ACC112 (cell line): ENCODE measurements around the gene BTBD9.

Experiments used
- H2AFZ ChIP-seq: fragments of 200-600 bp; sonication (generic); one replicate; pipeline ENCODE4 v1.6.0; 2017; ENCODE audit warnings: antibody characterized with exemption, low read length; ENCODE audit not compliant: unreplicated experiment
- H3K27ac ChIP-seq: fragments of 200-600 bp; sonication (generic); 2 replicates; pipeline ENCODE4 v1.5.1; 2014; ENCODE audit warnings: low read depth, mild to moderate bottlenecking, antibody characterized with exemption, low read length, moderate library complexity
- H3K27me3 ChIP-seq: fragments of 200-600 bp; sonication (generic); 2 replicates; pipeline ENCODE4 v1.6.1; 2014; ENCODE audit warnings: mild to moderate bottlenecking, antibody characterized with exemption, low read length, moderate library complexity, mixed read lengths; ENCODE audit not compliant: insufficient read depth
- H3K36me3 ChIP-seq: fragments of 200-600 bp; sonication (generic); 2 replicates; pipeline ENCODE4 v1.6.1; 2016; ENCODE audit warnings: mild to moderate bottlenecking, antibody characterized with exemption, low read length, moderate library complexity, mixed read lengths; ENCODE audit not compliant: insufficient read depth
- H3K4me1 ChIP-seq: fragments of 200-600 bp; sonication (generic); one replicate; pipeline ENCODE4 v1.6.1; 2016; ENCODE audit warnings: low read length, mixed read lengths; ENCODE audit not compliant: insufficient read depth, unreplicated experiment, control insufficient read depth
- H3K4me3 ChIP-seq: fragments of 200-600 bp; sonication (generic); 2 replicates; pipeline ENCODE4 v1.5.1; 2014; ENCODE audit warnings: mild to moderate bottlenecking, low read depth, low read length
- H3K79me2 ChIP-seq: fragments of 200-600 bp; sonication (generic); one replicate; pipeline ENCODE4 v1.6.0; 2016; ENCODE audit warnings: low read length; ENCODE audit not compliant: control insufficient read depth, unreplicated experiment, insufficient read depth

BTBD9 gene

GRCh38 chr6:38676974-38677544 lies 37.3 kb upstream of the BTBD9 start:
- H3K79me2 ChIP-seq = no peaks in the 10 kb centered on the region
- H3K4me1 ChIP-seq = no peaks in the 10 kb centered on the region
- no peak overlapping the region for H3K27ac ChIP-seq
- no peaks in the 10 kb centered on the region for H3K27me3 ChIP-seq
- no peak overlapping the region for H3K4me3 ChIP-seq
- no peak overlapping the region for H2AFZ ChIP-seq
- H3K36me3 ChIP-seq = peaks cover 25% of the 10 kb centered on the region

GRCh38 chr6:38676236-38676973 lies 36.7 kb upstream of the BTBD9 start:
- H3K27me3 ChIP-seq = no peaks in the 10 kb centered on the region
- H3K4me3 ChIP-seq = no peak overlapping the region
- H3K36me3 ChIP-seq = peaks cover 19% of the 10 kb centered on the region
- H3K79me2 ChIP-seq = no peaks in the 10 kb centered on the region
- no peak overlapping the region for H2AFZ ChIP-seq
- H3K27ac ChIP-seq = no peak overlapping the region
- H3K4me1 ChIP-seq = no peaks in the 10 kb centered on the region

GRCh38 chr6:38673397-38674165 lies 33.9 kb upstream of the BTBD9 start:
- no peaks in the 10 kb centered on the region for H3K4me1 ChIP-seq
- no peaks in the 10 kb centered on the region for H3K27me3 ChIP-seq
- H2AFZ ChIP-seq = no peak overlapping the region
- H3K4me3 ChIP-seq = no peak overlapping the region
- H3K27ac ChIP-seq = no peak overlapping the region
- H3K79me2 ChIP-seq = no peaks in the 10 kb centered on the region
- peaks cover 18% of the 10 kb centered on the region for H3K36me3 ChIP-seq

GRCh38 chr6:38671885-38672467 lies 32.2 kb upstream of the BTBD9 start:
- Histone ChIP-seq H3K27me3 (no peaks in the 10 kb centered on the region), H2AFZ (no peak overlapping the region), H3K4me1 (no peaks in the 10 kb centered on the region), H3K36me3 (peaks cover 13% of the 10 kb centered on the region), H3K27ac (no peak overlapping the region), H3K4me3 (no peak overlapping the region), H3K79me2 (no peaks in the 10 kb centered on the region)

- Histone ChIP-seq H3K27me3 (no peaks in the 10 kb centered on the region), H2AFZ (no peak overlapping the region), H3K79me2 (no peaks in the 10 kb centered on the region), H3K4me3 (no peak overlapping the region), H3K36me3 (no peaks in the 10 kb centered on the region), H3K27ac (no peak overlapping the region), H3K4me1 (no peaks in the 10 kb centered on the region)
These were observed 18.9 kb upstream of the BTBD9 start for GRCh38 chr6:38658418-38659167.

GRCh38 chr6:38656896-38657295 lies 17.2 kb upstream of the BTBD9 start:
- H3K4me3 ChIP-seq = no peak overlapping the region
- H2AFZ ChIP-seq = no peak overlapping the region
- H3K36me3 ChIP-seq = no peaks in the 10 kb centered on the region
- no peaks in the 10 kb centered on the region for H3K4me1 ChIP-seq
- H3K27me3 ChIP-seq = no peaks in the 10 kb centered on the region
- no peak overlapping the region for H3K27ac ChIP-seq
- H3K79me2 ChIP-seq = no peaks in the 10 kb centered on the region

- H3K27me3 ChIP-seq = no peaks in the 10 kb centered on the region
- peaks cover 3% of the 10 kb centered on the region; the same call in 1 of the 2 replicates for H3K36me3 ChIP-seq
- no peaks in the 10 kb centered on the region for H3K79me2 ChIP-seq
- no peak overlapping the region for H3K4me3 ChIP-seq
- H3K4me1 ChIP-seq = no peaks in the 10 kb centered on the region
- no peak overlapping the region for H3K27ac ChIP-seq
- H2AFZ ChIP-seq = no peak overlapping the region
These were observed 14.5 kb upstream of the BTBD9 start for GRCh38 chr6:38654263-38654662.

GRCh38 chr6:38651121-38651784 lies 11.5 kb upstream of the BTBD9 start:
- H3K36me3 ChIP-seq = peaks cover 3% of the 10 kb centered on the region; the same call in 1 of the 2 replicates
- H3K4me3 ChIP-seq = no peak overlapping the region
- H3K27me3 ChIP-seq = no peaks in the 10 kb centered on the region
- H3K27ac ChIP-seq = no peak overlapping the region
- no peaks in the 10 kb centered on the region for H3K79me2 ChIP-seq
- no peaks in the 10 kb centered on the region for H3K4me1 ChIP-seq
- no peak overlapping the region for H2AFZ ChIP-seq

- H3K27me3 ChIP-seq = no peaks in the 10 kb centered on the region
- H3K79me2 ChIP-seq = no peaks in the 10 kb centered on the region
- H2AFZ ChIP-seq = no peak overlapping the region
- H3K27ac ChIP-seq = no peak overlapping the region
- no peak overlapping the region for H3K4me3 ChIP-seq
- H3K4me1 ChIP-seq = no peaks in the 10 kb centered on the region
- H3K36me3 ChIP-seq = peaks cover 3% of the 10 kb centered on the region; the same call in 1 of the 2 replicates
These were observed 10.6 kb upstream of the BTBD9 start for GRCh38 chr6:38650207-38650752.
